ENCODE measurements around the gene SLC35D2.

SLC35D2 gene

DNA sequence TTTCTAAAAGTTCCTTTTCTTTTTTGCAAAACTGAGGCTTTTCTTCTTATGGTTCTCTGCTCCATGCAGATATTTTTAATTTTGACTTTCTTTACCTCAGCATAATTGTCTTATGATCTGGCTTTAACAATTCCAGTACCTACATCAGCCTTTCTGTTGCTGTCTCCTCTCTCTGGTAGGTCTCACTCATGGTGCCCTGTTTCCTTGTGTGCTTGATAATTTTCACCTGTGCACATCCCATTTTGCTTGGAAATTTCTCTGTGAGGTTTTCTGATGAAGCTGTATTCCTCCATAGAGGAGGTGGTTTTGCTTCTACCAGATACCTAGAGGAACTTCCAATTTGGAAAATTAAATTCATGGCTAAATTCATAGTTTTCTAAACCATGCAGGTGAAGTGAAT is 79.3 kb downstream of the SLC35D2 start:
- DNase-seq: no peak
- no peak overlapping the region for H3K4me3 ChIP-seq (ENCODE audit: low read depth, low read length)
- TF ChIP-seq, protein P1, sequence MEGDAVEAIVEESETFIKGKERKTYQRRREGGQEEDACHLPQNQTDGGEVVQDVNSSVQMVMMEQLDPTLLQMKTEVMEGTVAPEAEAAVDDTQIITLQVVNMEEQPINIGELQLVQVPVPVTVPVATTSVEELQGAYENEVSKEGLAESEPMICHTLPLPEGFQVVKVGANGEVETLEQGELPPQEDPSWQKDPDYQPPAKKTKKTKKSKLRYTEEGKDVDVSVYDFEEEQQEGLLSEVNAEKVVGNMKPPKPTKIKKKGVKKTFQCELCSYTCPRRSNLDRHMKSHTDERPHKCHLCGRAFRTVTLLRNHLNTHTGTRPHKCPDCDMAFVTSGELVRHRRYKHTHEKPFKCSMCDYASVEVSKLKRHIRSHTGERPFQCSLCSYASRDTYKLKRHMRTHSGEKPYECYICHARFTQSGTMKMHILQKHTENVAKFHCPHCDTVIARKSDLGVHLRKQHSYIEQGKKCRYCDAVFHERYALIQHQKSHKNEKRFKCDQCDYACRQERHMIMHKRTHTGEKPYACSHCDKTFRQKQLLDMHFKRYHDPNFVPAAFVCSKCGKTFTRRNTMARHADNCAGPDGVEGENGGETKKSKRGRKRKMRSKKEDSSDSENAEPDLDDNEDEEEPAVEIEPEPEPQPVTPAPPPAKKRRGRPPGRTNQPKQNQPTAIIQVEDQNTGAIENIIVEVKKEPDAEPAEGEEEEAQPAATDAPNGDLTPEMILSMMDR (IDR thresholded peaks at IDR 0.05; ENCODE audit: low read depth, low read length, missing control alignments): no peak
- H3K36me3 ChIP-seq (replicated peaks): no peaks in the 10 kb centered on the region
- H3K27ac ChIP-seq: no peak overlapping the region
- no peaks in the 10 kb centered on the region for H3K27me3 ChIP-seq (replicated peaks)
- in situ Hi-C loops (cut with HindIII; ENCODE audit: low pct_ligation_motif_present, low sequenced_read_pairs): no loop called here

- TF ChIP-seq, protein P1 (IDR thresholded peaks at IDR 0.05; ENCODE audit: low read depth, low read length, missing control alignments): no peak
These were observed 81.5 kb downstream of the SLC35D2 start, which contains the start of gene HSD17B3 for GRCh38 chr9:96302021-96302420. Gene HSD17B3 (minus strand): TSS chr9:96302176. CDS start chr9:96302104, 72 bp downstream.

DNA sequence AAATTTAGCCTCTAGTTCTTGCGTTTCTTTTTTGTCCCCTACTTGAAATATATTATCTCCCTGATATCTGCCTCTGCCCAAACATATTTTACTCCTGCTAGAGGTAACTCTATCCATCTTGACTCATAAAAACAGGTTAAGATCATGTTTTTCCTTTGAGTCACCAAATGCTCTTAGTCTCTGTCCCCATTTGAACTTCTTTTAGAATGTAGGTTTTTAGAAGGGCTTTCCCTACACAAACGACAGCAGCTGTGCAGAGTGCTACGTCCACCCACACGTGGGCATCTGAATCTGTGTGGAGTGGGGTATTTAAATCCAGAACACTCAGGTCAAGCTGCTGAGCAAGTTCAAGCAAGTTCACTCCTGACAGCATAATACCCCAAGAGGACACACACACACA is 83.7 kb downstream of the SLC35D2 start:
- TF ChIP-seq, protein P1 (IDR thresholded peaks at IDR 0.05; ENCODE audit: low read depth, low read length, missing control alignments): no peak
- Histone ChIP-seq H3K27ac (no peak overlapping the region), H3K27me3 (replicated peaks) (no peaks in the 10 kb centered on the region), H3K36me3 (replicated peaks) (no peaks in the 10 kb centered on the region), H3K4me3 (ENCODE audit: low read depth, low read length) (no peak overlapping the region)
- DNase-seq: peak; percentile 2
- in situ Hi-C loops (cut with HindIII; ENCODE audit: low pct_ligation_motif_present, low sequenced_read_pairs): no loop called here

More at GRCh38 chr9:96302021-96302420, 81.5 kb downstream of the SLC35D2 start, which contains the start of gene HSD17B3:
- Histone ChIP-seq H3K27ac (no peak within 1 kb of the TSS), H3K36me3 (replicated peaks) (no peaks in the 10 kb centered on the region), H3K27me3 (replicated peaks) (no peaks in the 10 kb centered on the region), H3K4me3 (ENCODE audit: low read depth, low read length) (no peak within 1 kb of the TSS)
- in situ Hi-C loops (cut with HindIII; ENCODE audit: low pct_ligation_motif_present, low sequenced_read_pairs): no loop called here
- DNase-seq: no peak

- no peak overlapping the region for H3K27ac ChIP-seq
- H3K27me3 ChIP-seq (replicated peaks): no peaks in the 10 kb centered on the region
These were observed 89.4 kb downstream of the SLC35D2 start for GRCh38 chr9:96294159-96294545.

GRCh38 chr9:96293498-96294158 is 89.9 kb downstream of the SLC35D2 start:
- TF ChIP-seq, protein P1 (IDR thresholded peaks at IDR 0.05; ENCODE audit: low read depth, low read length, missing control alignments): no peak
- no peaks in the 10 kb centered on the region for H3K27me3 ChIP-seq (replicated peaks)
- in situ Hi-C loops (cut with HindIII; ENCODE audit: low pct_ligation_motif_present, low sequenced_read_pairs): no loop called here
- peak; percentile 33 for DNase-seq
- no peak overlapping the region for H3K27ac ChIP-seq
- H3K4me3 ChIP-seq (ENCODE audit: low read depth, low read length): no peak overlapping the region
- H3K36me3 ChIP-seq (replicated peaks): no peaks in the 10 kb centered on the region

More at GRCh38 chr9:96294159-96294545, 89.4 kb downstream of the SLC35D2 start:
- TF ChIP-seq, protein P1 (IDR thresholded peaks at IDR 0.05; ENCODE audit: low read depth, low read length, missing control alignments): no peak
- Histone ChIP-seq H3K4me3 (ENCODE audit: low read depth, low read length) (no peak overlapping the region), H3K36me3 (replicated peaks) (no peaks in the 10 kb centered on the region)
- in situ Hi-C loops (cut with HindIII; ENCODE audit: low pct_ligation_motif_present, low sequenced_read_pairs): no loop called here
- DNase-seq: no peak

- in situ Hi-C loops (cut with HindIII; ENCODE audit: low pct_ligation_motif_present, low sequenced_read_pairs): no loop called here
- Histone ChIP-seq H3K27ac (no peak overlapping the region), H3K27me3 (replicated peaks) (no peaks in the 10 kb centered on the region), H3K4me3 (ENCODE audit: low read depth, low read length) (no peak overlapping the region), H3K36me3 (replicated peaks) (no peaks in the 10 kb centered on the region)
- DNase-seq: no peak
- TF ChIP-seq, protein P1 (IDR thresholded peaks at IDR 0.05; ENCODE audit: low read depth, low read length, missing control alignments): no peak
These were observed 94.1 kb downstream of the SLC35D2 start for GRCh38 chr9:96289392-96289791.

All from brain microvascular endothelial cell (primary cell).